Renal pelvis (tissue), 4 donors: ENCODE results near the gene FOXA1. TPM values are rescaled to one million over a fixed set of nuclear protein-coding genes. Genes with fewer than 3 reads are reported as not detected.

Experiments
- DNase-seq: peaks from one replicate; pipeline ENCODE4 v3.0.0-alpha.2; 2013
- polyA plus RNA-seq, 3 donors: library from polyadenylated mRNA; unstranded; fragments of 120-200 nt; gene quantifications; one replicate each; pipeline ENCODE4 v1.2.1, GENCODE V29; 2013; ENCODE audit not compliant: insufficient read length in 3 of 3

FOXA1 gene
- polyA plus RNA-seq, 3 donors, result 2.5 to 5.1 (median 4.5) TPM

- DNase-seq, result no peak
These were observed 3.6 kb downstream of the FOXA1 start for GRCh38 chr14:37591311-37591940.

- no peak for DNase-seq
These were observed 4.5 kb downstream of the FOXA1 start for GRCh38 chr14:37590428-37591139.

GRCh38 chr14:37589715-37590427 is 5.2 kb downstream of the FOXA1 start:
- DNase-seq, result no peak

- DNase-seq, result no peak
These were observed 5.9 kb downstream of the FOXA1 start for GRCh38 chr14:37588956-37589714.

- no peak for DNase-seq
These were observed 6.4 kb downstream of the FOXA1 start for GRCh38 chr14:37588667-37588955.

GRCh38 chr14:37587881-37588666 is 7.0 kb downstream of the FOXA1 start:
- DNase-seq, result no peak

GRCh38 chr14:37587131-37587803 is 7.8 kb downstream of the FOXA1 start:
- DNase-seq, result no peak

- no peak for DNase-seq
These were observed 8.3 kb downstream of the FOXA1 start for GRCh38 chr14:37586797-37587130.

GRCh38 chr14:37585971-37586796 is 8.9 kb downstream of the FOXA1 start:
- no peak for DNase-seq

GRCh38 chr14:37585101-37585511 is 9.9 kb downstream of the FOXA1 start:
- DNase-seq, result no peak

- DNase-seq, result no peak
These were observed 10.6 kb downstream of the FOXA1 start for GRCh38 chr14:37584211-37585100.

- no peak for DNase-seq
These were observed 11.5 kb downstream of the FOXA1 start for GRCh38 chr14:37583358-37584210.

GRCh38 chr14:37580146-37580545 is 14.9 kb downstream of the FOXA1 start:
- DNase-seq, result no peak

GRCh38 chr14:37579274-37579673 is 15.8 kb downstream of the FOXA1 start:
- no peak for DNase-seq

- DNase-seq, result no peak
These were observed 21.7 kb downstream of the FOXA1 start for GRCh38 chr14:37573356-37573755.

GRCh38 chr14:37571391-37571790 is 23.7 kb downstream of the FOXA1 start:
- no peak for DNase-seq

GRCh38 chr14:37569729-37570128 is 25.3 kb downstream of the FOXA1 start:
- DNase-seq, result no peak

- no peak for DNase-seq
These were observed 28.2 kb downstream of the FOXA1 start for GRCh38 chr14:37566811-37567371.
